H1 (cell line): ENCODE results near the gene TCF4. TPM values are rescaled to one million over a fixed set of nuclear protein-coding genes. Genes with fewer than 3 reads are reported as not detected.

Experiments used
- POLR2A ChIP-seq, 2 experiments: IDR thresholded peaks; 1 replicate in 1 of 2; 2 replicates in 1 of 2; pipeline ENCODE4 v1.6.1; 2011; ENCODE audit warnings: low read depth in 2 of 2, low read length in 2 of 2, mild to moderate bottlenecking in 2 of 2; ENCODE audit errors: control extremely low read depth in 1 of 2
- polyA plus RNA-seq, 7 experiments: library from polyadenylated mRNA; depleted of rRNA in 3 of 7; stranded (reverse) in 5 of 7; unstranded in 2 of 7; fragments of >200 nt in 5 of 7; fragments of 200-250 nt in 2 of 7; gene quantifications; 1 replicate in 5 of 7; 2 replicates in 1 of 7; 4 replicates in 1 of 7; pipeline versions ENCODE4 v1.2.1 to v1.2.3, GENCODE V29; 2011 to 2013; ENCODE audit warnings: missing spikeins in 2 of 7, mixed read lengths in 2 of 7
- total RNA-seq: library from RNA; stranded (reverse); fragmentation: NEBNext Ultra II Directional; extraction: Animal tissue kit (Norgen Biotek cat#: 25700); gene quantifications from 2 replicates; pipeline ENCODE4 v1.2.1, GENCODE V29; 2021
- TF ChIP-seq, protein P1 (sequence below): fragments of 300-600 bp; sonication (generic); IDR thresholded peaks from 2 replicates; pipeline ENCODE4 v1.7.1; 2012; ENCODE audit warnings: low read length, moderate library complexity, mild to moderate bottlenecking, inconsistent platforms; ENCODE audit not compliant: insufficient replicate concordance

Gene TCF4
- total and polyA plus RNA-seq, 2 of the 8 experiments (the other 6 are each of a cell fraction or from before 2014, with no cell fraction given): 59.3 to 118 TPM

GRCh38 chr18:55511277-55511676 is 76.7 kb downstream of the TCF4 start (continued):
- TF ChIP-seq, protein P1, sequence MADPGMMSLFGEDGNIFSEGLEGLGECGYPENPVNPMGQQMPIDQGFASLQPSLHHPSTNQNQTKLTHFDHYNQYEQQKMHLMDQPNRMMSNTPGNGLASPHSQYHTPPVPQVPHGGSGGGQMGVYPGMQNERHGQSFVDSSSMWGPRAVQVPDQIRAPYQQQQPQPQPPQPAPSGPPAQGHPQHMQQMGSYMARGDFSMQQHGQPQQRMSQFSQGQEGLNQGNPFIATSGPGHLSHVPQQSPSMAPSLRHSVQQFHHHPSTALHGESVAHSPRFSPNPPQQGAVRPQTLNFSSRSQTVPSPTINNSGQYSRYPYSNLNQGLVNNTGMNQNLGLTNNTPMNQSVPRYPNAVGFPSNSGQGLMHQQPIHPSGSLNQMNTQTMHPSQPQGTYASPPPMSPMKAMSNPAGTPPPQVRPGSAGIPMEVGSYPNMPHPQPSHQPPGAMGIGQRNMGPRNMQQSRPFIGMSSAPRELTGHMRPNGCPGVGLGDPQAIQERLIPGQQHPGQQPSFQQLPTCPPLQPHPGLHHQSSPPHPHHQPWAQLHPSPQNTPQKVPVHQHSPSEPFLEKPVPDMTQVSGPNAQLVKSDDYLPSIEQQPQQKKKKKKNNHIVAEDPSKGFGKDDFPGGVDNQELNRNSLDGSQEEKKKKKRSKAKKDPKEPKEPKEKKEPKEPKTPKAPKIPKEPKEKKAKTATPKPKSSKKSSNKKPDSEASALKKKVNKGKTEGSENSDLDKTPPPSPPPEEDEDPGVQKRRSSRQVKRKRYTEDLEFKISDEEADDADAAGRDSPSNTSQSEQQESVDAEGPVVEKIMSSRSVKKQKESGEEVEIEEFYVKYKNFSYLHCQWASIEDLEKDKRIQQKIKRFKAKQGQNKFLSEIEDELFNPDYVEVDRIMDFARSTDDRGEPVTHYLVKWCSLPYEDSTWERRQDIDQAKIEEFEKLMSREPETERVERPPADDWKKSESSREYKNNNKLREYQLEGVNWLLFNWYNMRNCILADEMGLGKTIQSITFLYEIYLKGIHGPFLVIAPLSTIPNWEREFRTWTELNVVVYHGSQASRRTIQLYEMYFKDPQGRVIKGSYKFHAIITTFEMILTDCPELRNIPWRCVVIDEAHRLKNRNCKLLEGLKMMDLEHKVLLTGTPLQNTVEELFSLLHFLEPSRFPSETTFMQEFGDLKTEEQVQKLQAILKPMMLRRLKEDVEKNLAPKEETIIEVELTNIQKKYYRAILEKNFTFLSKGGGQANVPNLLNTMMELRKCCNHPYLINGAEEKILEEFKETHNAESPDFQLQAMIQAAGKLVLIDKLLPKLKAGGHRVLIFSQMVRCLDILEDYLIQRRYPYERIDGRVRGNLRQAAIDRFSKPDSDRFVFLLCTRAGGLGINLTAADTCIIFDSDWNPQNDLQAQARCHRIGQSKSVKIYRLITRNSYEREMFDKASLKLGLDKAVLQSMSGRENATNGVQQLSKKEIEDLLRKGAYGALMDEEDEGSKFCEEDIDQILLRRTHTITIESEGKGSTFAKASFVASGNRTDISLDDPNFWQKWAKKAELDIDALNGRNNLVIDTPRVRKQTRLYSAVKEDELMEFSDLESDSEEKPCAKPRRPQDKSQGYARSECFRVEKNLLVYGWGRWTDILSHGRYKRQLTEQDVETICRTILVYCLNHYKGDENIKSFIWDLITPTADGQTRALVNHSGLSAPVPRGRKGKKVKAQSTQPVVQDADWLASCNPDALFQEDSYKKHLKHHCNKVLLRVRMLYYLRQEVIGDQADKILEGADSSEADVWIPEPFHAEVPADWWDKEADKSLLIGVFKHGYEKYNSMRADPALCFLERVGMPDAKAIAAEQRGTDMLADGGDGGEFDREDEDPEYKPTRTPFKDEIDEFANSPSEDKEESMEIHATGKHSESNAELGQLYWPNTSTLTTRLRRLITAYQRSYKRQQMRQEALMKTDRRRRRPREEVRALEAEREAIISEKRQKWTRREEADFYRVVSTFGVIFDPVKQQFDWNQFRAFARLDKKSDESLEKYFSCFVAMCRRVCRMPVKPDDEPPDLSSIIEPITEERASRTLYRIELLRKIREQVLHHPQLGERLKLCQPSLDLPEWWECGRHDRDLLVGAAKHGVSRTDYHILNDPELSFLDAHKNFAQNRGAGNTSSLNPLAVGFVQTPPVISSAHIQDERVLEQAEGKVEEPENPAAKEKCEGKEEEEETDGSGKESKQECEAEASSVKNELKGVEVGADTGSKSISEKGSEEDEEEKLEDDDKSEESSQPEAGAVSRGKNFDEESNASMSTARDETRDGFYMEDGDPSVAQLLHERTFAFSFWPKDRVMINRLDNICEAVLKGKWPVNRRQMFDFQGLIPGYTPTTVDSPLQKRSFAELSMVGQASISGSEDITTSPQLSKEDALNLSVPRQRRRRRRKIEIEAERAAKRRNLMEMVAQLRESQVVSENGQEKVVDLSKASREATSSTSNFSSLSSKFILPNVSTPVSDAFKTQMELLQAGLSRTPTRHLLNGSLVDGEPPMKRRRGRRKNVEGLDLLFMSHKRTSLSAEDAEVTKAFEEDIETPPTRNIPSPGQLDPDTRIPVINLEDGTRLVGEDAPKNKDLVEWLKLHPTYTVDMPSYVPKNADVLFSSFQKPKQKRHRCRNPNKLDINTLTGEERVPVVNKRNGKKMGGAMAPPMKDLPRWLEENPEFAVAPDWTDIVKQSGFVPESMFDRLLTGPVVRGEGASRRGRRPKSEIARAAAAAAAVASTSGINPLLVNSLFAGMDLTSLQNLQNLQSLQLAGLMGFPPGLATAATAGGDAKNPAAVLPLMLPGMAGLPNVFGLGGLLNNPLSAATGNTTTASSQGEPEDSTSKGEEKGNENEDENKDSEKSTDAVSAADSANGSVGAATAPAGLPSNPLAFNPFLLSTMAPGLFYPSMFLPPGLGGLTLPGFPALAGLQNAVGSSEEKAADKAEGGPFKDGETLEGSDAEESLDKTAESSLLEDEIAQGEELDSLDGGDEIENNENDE: no peak
- no peak for TF ChIP-seq POLR2A (IDR thresholded peaks at IDR 0.05; ENCODE audit: control extremely low read depth in 1 of 2, low read depth in 2 of 2, low read length in 2 of 2)
